ENCODE results near the gene IPO13.
A peak's percentile ranks its signal among the peaks of the same experiment; 100 is the strongest.

IPO13 gene

GRCh38 chr1:43947061-43947873 lies 517 bp downstream of the IPO13 start:
- TF ChIP-seq ZFX (IDR thresholded peaks at IDR 0.05) (no peak), CTCF (conservative IDR thresholded peaks at IDR 0.05) (no peak)
- H3K27ac ChIP-seq, result peak overlapping the region; percentile 90

DNA sequence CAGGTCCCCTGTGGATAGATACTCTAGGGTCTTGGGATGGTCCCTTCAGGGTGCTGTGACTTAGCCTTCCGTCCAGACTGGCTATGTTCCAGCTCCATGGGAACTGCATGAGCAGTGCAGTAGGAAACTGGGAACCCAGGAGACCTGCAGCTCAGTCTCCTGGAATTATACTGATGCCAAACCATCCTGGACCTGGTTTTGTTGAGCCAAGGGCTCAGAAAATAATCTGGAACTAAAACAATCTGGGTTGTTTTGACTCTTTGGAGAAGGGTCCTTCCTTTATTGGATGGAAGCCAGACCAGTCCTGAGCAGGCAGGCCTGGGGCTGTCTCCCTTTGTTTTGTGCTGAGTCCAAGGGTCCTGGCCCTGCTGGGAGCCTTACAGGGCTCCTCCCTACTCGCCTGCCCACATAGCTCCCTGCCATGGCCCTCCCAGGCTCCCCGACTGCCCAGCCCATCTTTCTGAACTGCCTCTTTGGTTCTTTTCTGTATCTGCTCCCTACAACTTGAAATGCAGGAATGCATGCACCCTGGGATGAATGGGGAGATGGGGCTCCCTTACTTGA lies 1.2 kb downstream of the IPO13 start:
- no peak for TF ChIP-seq CTCF (conservative IDR thresholded peaks at IDR 0.05)
- TF ChIP-seq ZFX (IDR thresholded peaks at IDR 0.05), result no peak
- H3K27ac ChIP-seq, result peak overlapping the region; percentile 90

GRCh38 chr1:43949678-43950077 lies 2.9 kb downstream of the IPO13 start:
- H3K27ac ChIP-seq, result no peak overlapping the region
- no peak for TF ChIP-seq ZFX (IDR thresholded peaks at IDR 0.05)

DNA sequence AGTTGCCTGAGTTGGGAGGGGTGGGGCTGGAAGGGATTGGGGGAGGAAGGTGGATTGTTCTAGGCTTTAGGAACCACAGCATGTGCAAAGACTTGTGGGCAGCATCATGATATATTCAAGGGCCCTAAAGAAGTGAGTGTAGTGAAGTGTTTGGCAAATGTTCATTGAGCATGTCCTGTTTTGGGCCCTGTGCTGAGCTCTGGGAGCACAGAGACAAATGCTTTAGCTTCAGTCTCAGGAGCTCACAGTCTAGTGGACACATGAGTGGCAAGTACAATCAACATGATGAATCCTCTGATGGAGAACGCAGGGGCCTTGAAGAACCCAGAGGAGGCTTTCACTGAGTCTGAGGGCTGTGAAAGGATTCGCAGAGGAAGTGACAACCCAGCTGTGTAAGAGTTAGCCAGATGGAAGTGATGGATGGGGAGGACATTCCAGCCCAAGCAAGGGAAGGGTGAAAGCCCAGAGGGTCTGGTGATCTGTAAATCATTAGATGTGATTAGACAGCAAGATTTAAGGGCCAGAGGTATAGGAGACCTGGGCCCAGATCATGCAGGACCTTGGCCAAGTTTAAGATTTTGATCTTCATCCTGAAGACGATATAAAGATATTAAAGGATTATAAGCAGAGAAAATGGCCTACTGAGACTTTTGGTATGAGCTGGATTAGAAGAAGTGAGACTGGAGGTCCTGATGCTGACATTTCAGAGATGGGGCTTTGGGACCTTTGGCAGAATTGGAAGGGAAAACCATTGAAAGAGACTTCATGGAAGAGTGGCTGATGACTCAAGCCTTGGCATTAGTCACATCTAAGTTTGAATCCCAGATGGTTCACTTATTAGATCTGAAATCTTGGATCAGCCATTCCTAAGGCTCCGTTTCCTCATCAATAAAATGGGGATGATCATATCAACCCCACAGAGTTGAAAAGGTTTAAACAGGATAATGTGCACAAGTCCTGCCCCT lies 4.6 kb downstream of the IPO13 start:
- no peak overlapping the region for H3K27ac ChIP-seq

DNA sequence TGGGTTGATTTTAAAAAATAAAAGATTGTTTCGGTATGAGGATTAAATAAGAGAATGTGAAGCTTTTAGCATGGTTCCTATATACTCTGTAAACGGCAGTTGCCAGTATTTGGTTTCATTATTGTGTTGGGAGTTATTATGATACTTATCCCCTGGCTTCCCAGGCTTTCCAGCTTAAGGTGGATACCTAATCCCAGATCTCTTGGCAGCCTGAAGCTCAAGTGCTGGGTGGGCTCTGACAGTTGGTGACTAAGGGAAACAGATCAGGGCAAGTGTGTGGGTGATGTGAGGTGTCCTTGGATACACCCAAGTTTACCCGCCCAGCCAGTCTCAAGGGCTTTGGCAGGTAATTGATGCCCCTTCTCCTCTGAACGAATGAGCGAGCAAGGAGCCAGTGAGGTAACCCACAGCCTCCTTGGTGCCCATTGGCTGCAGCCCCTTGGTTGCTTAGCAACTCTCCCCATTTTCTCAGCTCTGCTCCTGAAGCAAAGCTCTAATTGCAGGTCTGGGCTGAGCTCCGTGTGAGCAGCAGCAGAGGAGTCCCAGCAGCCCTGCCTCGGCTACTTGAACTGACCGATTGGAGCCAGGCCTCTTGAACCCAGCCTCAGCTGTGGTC lies 6.1 kb downstream of the IPO13 start:
- no peak overlapping the region for H3K27ac ChIP-seq
- no peak for TF ChIP-seq ZFX (IDR thresholded peaks at IDR 0.05)
- no peak for TF ChIP-seq CTCF (conservative IDR thresholded peaks at IDR 0.05)

More for the DNA sequence above, 4.6 kb downstream of the IPO13 start:
- TF ChIP-seq ZFX (IDR thresholded peaks at IDR 0.05) (no peak), CTCF (conservative IDR thresholded peaks at IDR 0.05) (no peak)

GRCh38 chr1:43953361-43953760 lies 6.6 kb downstream of the IPO13 start:
- H3K27ac ChIP-seq, result no peak overlapping the region
- TF ChIP-seq ZFX (IDR thresholded peaks at IDR 0.05) (no peak), CTCF (conservative IDR thresholded peaks at IDR 0.05) (no peak)

GRCh38 chr1:43954036-43954435 lies 7.3 kb downstream of the IPO13 start:
- H3K27ac ChIP-seq, result no peak overlapping the region
- TF ChIP-seq ZFX (IDR thresholded peaks at IDR 0.05) (no peak), CTCF (conservative IDR thresholded peaks at IDR 0.05) (no peak)

All from C4-2B (cell line).